Brain microvascular endothelial cell (primary cell): ENCODE data around the gene FAM20A.

Experiments used
- DNase-seq: peaks from one replicate; pipeline ENCODE4 v3.0.0-alpha.2; 2020
- H3K27ac ChIP-seq: fragments of 250-450 bp; sonication (Bioruptor Pico); 2 replicates; pipeline ENCODE4 v1.5.1; 2020; ENCODE audit warnings: mild to moderate bottlenecking, moderate library complexity
- H3K27me3 ChIP-seq: fragments of 250-450 bp; sonication (Bioruptor Pico); replicated peaks from 2 replicates; pipeline ENCODE4 v1.5.1; 2020; ENCODE audit warnings: mild to moderate bottlenecking
- H3K36me3 ChIP-seq: fragments of 250-450 bp; sonication (Bioruptor Pico); replicated peaks from 2 replicates; pipeline ENCODE4 v1.5.1; 2020; ENCODE audit warnings: mild to moderate bottlenecking
- H3K4me3 ChIP-seq: 2 replicates; pipeline ENCODE4 v1.5.1; 2011; ENCODE audit warnings: low read depth, mild to moderate bottlenecking, control low read depth, low read length, moderate library complexity
- CTCF ChIP-seq: IDR thresholded peaks from 2 replicates; pipeline ENCODE4 v1.5.1; 2011; ENCODE audit warnings: low read depth, mild to moderate bottlenecking, moderate library complexity, low read length, control low read depth, inconsistent platforms; ENCODE audit errors: missing control alignments
- in situ Hi-C: cut with HindIII; loops from 2 replicates; pipeline ENCODE4 v1.10.0; 2017; ENCODE audit warnings: low sequenced_read_pairs, low pct_ligation_motif_present

The FAM20A gene

GRCh38 chr17:68623811-68624210 is 22.6 kb upstream of the FAM20A start:
- Histone ChIP-seq H3K27me3 (no peaks in the 10 kb centered on the region), H3K36me3 (no peaks in the 10 kb centered on the region), H3K27ac (no peak overlapping the region), H3K4me3 (no peak overlapping the region)
- no peak for DNase-seq
- in situ Hi-C loops = no loop called here
- TF ChIP-seq CTCF = no peak

- TF ChIP-seq CTCF = no peak
- DNase-seq = no peak
- H3K27ac ChIP-seq = no peak overlapping the region
- no peak overlapping the region for H3K4me3 ChIP-seq
- no peaks in the 10 kb centered on the region for H3K36me3 ChIP-seq
- H3K27me3 ChIP-seq = no peaks in the 10 kb centered on the region
- in situ Hi-C loops = no loop called here
These were observed 21.3 kb upstream of the FAM20A start for GRCh38 chr17:68622423-68622822.

- Histone ChIP-seq H3K4me3 (no peak overlapping the region), H3K27me3 (no peaks in the 10 kb centered on the region), H3K36me3 (no peaks in the 10 kb centered on the region), H3K27ac (no peak overlapping the region)
- DNase-seq = no peak
- in situ Hi-C loops = no loop called here
- no peak for TF ChIP-seq CTCF
These were observed 19.9 kb upstream of the FAM20A start for GRCh38 chr17:68621065-68621464.

GRCh38 chr17:68616334-68616733 is 15.2 kb upstream of the FAM20A start:
- Histone ChIP-seq H3K4me3 (no peak overlapping the region), H3K27me3 (no peaks in the 10 kb centered on the region), H3K27ac (no peak overlapping the region), H3K36me3 (no peaks in the 10 kb centered on the region)
- in situ Hi-C loops = no loop called here
- TF ChIP-seq CTCF = no peak
- DNase-seq = no peak

GRCh38 chr17:68614718-68615117 is 13.6 kb upstream of the FAM20A start:
- in situ Hi-C loops = no loop called here

More at GRCh38 chr17:68614718-68615117, 13.6 kb upstream of the FAM20A start:
- no peak for TF ChIP-seq CTCF
- H3K4me3 ChIP-seq = no peak overlapping the region
- no peak for DNase-seq
- H3K27ac ChIP-seq = no peak overlapping the region
- H3K36me3 ChIP-seq = no peaks in the 10 kb centered on the region
- no peaks in the 10 kb centered on the region for H3K27me3 ChIP-seq
